Mammary epithelial cell (primary cell): ENCODE measurements around the gene TMIGD3.

Experiments used
- CTCF ChIP-seq, 2 donors: IDR thresholded peaks in 1 of 2; conservative IDR thresholded peaks in 1 of 2; 2 replicates each; pipeline ENCODE4 v1.5.1; 2011 to 2012; ENCODE audit warnings: inconsistent platforms in 2 of 2, low read length in 2 of 2, mild to moderate bottlenecking in 2 of 2, control low read depth in 1 of 2, low read depth in 1 of 2; ENCODE audit not compliant: insufficient read depth in 1 of 2; ENCODE audit errors: extremely low read depth in 1 of 2
- EZH2 ChIP-seq: IDR thresholded peaks from 2 replicates; pipeline ENCODE4 v1.6.1; 2012; ENCODE audit warnings: low read length, inconsistent platforms, borderline replicate concordance

- no peak for TF ChIP-seq CTCF (conservative IDR thresholded peaks at IDR 0.05 in 1 of 2, IDR thresholded peaks at IDR 0.05 in 1 of 2; ENCODE audit: extremely low read depth in 1 of 2, insufficient read depth in 1 of 2, low read depth in 1 of 2, low read length in 2 of 2)
- TF ChIP-seq EZH2 = no peak
These were observed 7.9 kb upstream of the TMIGD3 start for GRCh38 chr1:111511370-111511769.
